Measurements from ENCODE around the gene PIM1.

DNA sequence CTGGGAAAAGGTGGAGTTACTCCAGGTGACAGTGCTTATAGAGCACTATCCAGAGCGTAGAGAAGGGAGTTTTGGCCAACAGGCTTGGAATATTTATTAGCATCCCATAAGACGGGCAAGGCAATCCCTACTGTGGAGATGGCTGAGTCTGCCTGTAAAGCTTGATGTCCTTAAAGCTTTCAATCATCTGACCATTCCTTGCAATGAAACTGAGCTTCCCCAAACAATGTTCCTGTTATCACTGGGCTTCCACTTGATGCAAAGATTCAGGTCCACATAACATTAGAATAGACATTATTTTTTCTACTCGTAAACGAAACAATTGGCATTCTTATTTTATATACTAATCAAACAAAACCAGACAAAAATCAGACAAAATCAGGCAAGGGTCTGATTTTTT lies 48.4 kb upstream of the PIM1 start:
- no peak for TF ChIP-seq POLR2AphosphoS5 (IDR thresholded peaks at IDR 0.05; ENCODE audit: low read depth, low read length)
- no peak for TF ChIP-seq POLR2A (IDR thresholded peaks at IDR 0.05; ENCODE audit: low read depth, low read length)
- TF ChIP-seq SPI1 (IDR thresholded peaks at IDR 0.05; ENCODE audit: low read depth, low read length) = no peak
- TF ChIP-seq TAF1 (IDR thresholded peaks at IDR 0.05; ENCODE audit: low read depth, low read length) = no peak
- no peak for TF ChIP-seq POU2F2 (IDR thresholded peaks at IDR 0.05; ENCODE audit: low read depth, low read length)
- no peak for TF ChIP-seq PAX5 (IDR thresholded peaks at IDR 0.05; ENCODE audit: insufficient read depth, low read length, severe bottlenecking)
